HEK293 (cell line): ENCODE data around the gene PAAF1.
A peak's percentile ranks its signal among the peaks of the same experiment; 100 is the strongest.

ENCODE experiments used
- CTCF ChIA-PET: fragments of 350-600 bp; formaldehyde crosslinking; extraction: SDS; loops from one replicate; lab custom pipeline; 2021; ENCODE audit warnings: antibody characterized with exemption; lab: Yijun Ruan, JAX
- POLR2A ChIA-PET: fragments of 300-600 bp; formaldehyde crosslinking; extraction: SDS; loops from one replicate; lab custom pipeline; 2020; ENCODE audit warnings: antibody characterized with exemption, inconsistent platforms; lab: Yijun Ruan, JAX
- H3K27ac ChIP-seq: fragments of 200-500 bp; sonication (Bioruptor generic); 2 replicates; pipeline ENCODE4 v1.5.1; 2014; ENCODE audit warnings: low read depth, low read length, control low read depth, inconsistent platforms; ENCODE audit errors: extremely low read depth
- H3K36me3 ChIP-seq, 2 experiments: fragments of 200-500 bp in 1 of 2; sonication (Bioruptor generic) in 1 of 2; 1 replicate in 1 of 2; 2 replicates in 1 of 2; pipeline ENCODE4 v1.5.1; 2014 to 2017; ENCODE audit warnings: inconsistent platforms in 2 of 2, low read length in 2 of 2; ENCODE audit not compliant: control insufficient read depth in 2 of 2, insufficient read depth in 1 of 2
- H3K4me1 ChIP-seq: fragments of 200-500 bp; sonication (Bioruptor generic); 2 replicates; pipeline ENCODE4 v1.5.1; 2014; ENCODE audit warnings: mild to moderate bottlenecking, low read length, inconsistent platforms; ENCODE audit not compliant: control insufficient read depth, insufficient read depth
- H3K4me3 ChIP-seq: 2 replicates; pipeline ENCODE4 v1.5.1; 2011; ENCODE audit warnings: low read depth, mild to moderate bottlenecking, control low read depth, low read length, moderate library complexity
- H3K9me3 ChIP-seq: fragments of 200-500 bp; sonication (Bioruptor generic); 2 replicates; pipeline ENCODE4 v1.5.1; 2014; ENCODE audit warnings: low read depth, low read length, inconsistent platforms; ENCODE audit not compliant: control insufficient read depth, insufficient read depth
- KLF16 ChIP-seq: fragments of 450-650 bp; formaldehyde crosslinking; IDR thresholded peaks from 2 replicates; pipeline ENCODE4 v1.5.1; 2017; ENCODE audit warnings: missing biosample characterization, missing genetic modification characterization
- OSR2 ChIP-seq: fragments of 450-650 bp; formaldehyde crosslinking; IDR thresholded peaks from 2 replicates; pipeline ENCODE4 v1.5.1; 2016; ENCODE audit warnings: missing biosample characterization, missing genetic modification characterization
- PATZ1 ChIP-seq: fragments of 450-650 bp; formaldehyde crosslinking; IDR thresholded peaks from 2 replicates; pipeline ENCODE4 v1.5.1; 2016; ENCODE audit warnings: missing biosample characterization, missing genetic modification characterization
- SP2 ChIP-seq: fragments of 450-650 bp; formaldehyde crosslinking; IDR thresholded peaks from 2 replicates; pipeline ENCODE4 v1.5.1; 2016; ENCODE audit warnings: missing biosample characterization, missing genetic modification characterization
- YY1 ChIP-seq: fragments of 450-650 bp; formaldehyde crosslinking; IDR thresholded peaks from 2 replicates; pipeline ENCODE4 v1.5.1; 2018; ENCODE audit warnings: missing biosample characterization, missing genetic modification characterization
- ZBTB11 ChIP-seq: fragments of 450-650 bp; formaldehyde crosslinking; conservative IDR thresholded peaks from 2 replicates; pipeline ENCODE4 v1.5.1; 2016; ENCODE audit warnings: low read depth, missing biosample characterization, missing genetic modification characterization
- ZBTB20 ChIP-seq: fragments of 450-650 bp; formaldehyde crosslinking; IDR thresholded peaks from 2 replicates; pipeline ENCODE4 v1.5.1; 2016; ENCODE audit warnings: missing biosample characterization, missing genetic modification characterization
- ZFHX2 ChIP-seq: fragments of 450-650 bp; formaldehyde crosslinking; conservative IDR thresholded peaks from 2 replicates; pipeline ENCODE4 v1.5.1; 2016; ENCODE audit warnings: missing biosample characterization, missing genetic modification characterization
- ZIC2 ChIP-seq: fragments of 450-650 bp; formaldehyde crosslinking; IDR thresholded peaks from 2 replicates; pipeline ENCODE4 v1.5.1; 2016; ENCODE audit warnings: missing biosample characterization, missing genetic modification characterization
- ZNF121 ChIP-seq: fragments of 450-650 bp; formaldehyde crosslinking; IDR thresholded peaks from 2 replicates; pipeline ENCODE4 v1.5.1; 2016; ENCODE audit warnings: missing biosample characterization, missing genetic modification characterization
- ZNF140 ChIP-seq: fragments of 450-650 bp; formaldehyde crosslinking; IDR thresholded peaks from 2 replicates; pipeline ENCODE4 v1.5.1; 2016; ENCODE audit warnings: missing biosample characterization, missing genetic modification characterization
- ZNF157 ChIP-seq: fragments of 450-650 bp; formaldehyde crosslinking; IDR thresholded peaks from 2 replicates; pipeline ENCODE4 v1.5.1; 2016; ENCODE audit warnings: missing biosample characterization, missing genetic modification characterization
- ZNF23 ChIP-seq: fragments of 450-650 bp; formaldehyde crosslinking; IDR thresholded peaks from 2 replicates; pipeline ENCODE4 v1.5.1; 2016; ENCODE audit warnings: missing biosample characterization, missing genetic modification characterization, borderline replicate concordance
- ZNF280C ChIP-seq: fragments of 450-650 bp; formaldehyde crosslinking; IDR thresholded peaks from 2 replicates; pipeline ENCODE4 v1.5.1; 2016; ENCODE audit warnings: missing biosample characterization, missing genetic modification characterization
- ZNF341 ChIP-seq: fragments of 450-650 bp; formaldehyde crosslinking; IDR thresholded peaks from 2 replicates; pipeline ENCODE4; 2016; ENCODE audit warnings: low read depth, missing biosample characterization, missing genetic modification characterization
- ZNF416 ChIP-seq: fragments of 450-650 bp; formaldehyde crosslinking; IDR thresholded peaks from 2 replicates; pipeline ENCODE4 v1.5.1; 2016; ENCODE audit warnings: missing biosample characterization, missing genetic modification characterization
- ZNF449 ChIP-seq: fragments of 450-650 bp; formaldehyde crosslinking; IDR thresholded peaks from 2 replicates; pipeline ENCODE4 v1.5.1; 2017; ENCODE audit warnings: missing biosample characterization, mild to moderate bottlenecking, missing genetic modification characterization, moderate library complexity
- ZNF514 ChIP-seq: fragments of 450-650 bp; formaldehyde crosslinking; IDR thresholded peaks from 2 replicates; pipeline ENCODE4 v1.5.1; 2016; ENCODE audit warnings: missing biosample characterization, missing genetic modification characterization
- ZNF621 ChIP-seq: fragments of 450-650 bp; formaldehyde crosslinking; IDR thresholded peaks from 2 replicates; pipeline ENCODE4 v1.5.1; 2017; ENCODE audit warnings: missing biosample characterization, missing genetic modification characterization
- ZNF654 ChIP-seq: fragments of 450-650 bp; formaldehyde crosslinking; IDR thresholded peaks from 2 replicates; pipeline ENCODE4 v1.5.1; 2016; ENCODE audit warnings: low read depth, missing biosample characterization, missing genetic modification characterization
- ZNF777 ChIP-seq: fragments of 450-650 bp; formaldehyde crosslinking; IDR thresholded peaks from 2 replicates; pipeline ENCODE4 v1.5.1; 2017; ENCODE audit warnings: missing biosample characterization, missing genetic modification characterization, borderline replicate concordance
- ZSCAN4 ChIP-seq: fragments of 450-650 bp; formaldehyde crosslinking; IDR thresholded peaks from 2 replicates; pipeline ENCODE4 v1.5.1; 2017; ENCODE audit warnings: missing biosample characterization, missing genetic modification characterization
- ZXDB ChIP-seq: fragments of 450-650 bp; formaldehyde crosslinking; IDR thresholded peaks from 2 replicates; pipeline ENCODE4 v1.5.1; 2016; ENCODE audit warnings: missing biosample characterization, missing genetic modification characterization

The PAAF1 gene

GRCh38 chr11:73876424-73877310 is at the start of gene PAAF1, which contains the start of gene COA4:
Gene PAAF1, plus strand, starts transcription at chr11:73876999. Its CDS starts 23 bp downstream, at chr11:73877022.
Gene COA4, minus strand, starts transcription at chr11:73876846. Its CDS starts 3,468 bp downstream, at chr11:73873378.
- H3K4me1 ChIP-seq: no peaks in the 10 kb centered on the region
- CTCF ChIA-PET: no interaction called here
- POLR2A ChIA-PET: interaction anchor here (1.0 to 1.6 kb wide), 5 partner anchors 10 to 116 kb away, joined by 3 to 5 read pairs (median 5); partner anchors contain the start of genes MRPL48 and RAB6A
- no peak for TF ChIP-seq ZNF777
- TF ChIP-seq ZBTB11: peak; percentile 91
- peak; percentile 91 for TF ChIP-seq ZFHX2 (tag by site-specific recombination)
- no peak for TF ChIP-seq ZNF121 (tag by site-specific recombination)
- TF ChIP-seq OSR2 (tag by site-specific recombination): no peak
- no peak for TF ChIP-seq ZNF341 (tag by site-specific recombination)
- no peak for TF ChIP-seq ZNF449 (tag by site-specific recombination)
- TF ChIP-seq YY1 (tag by site-specific recombination): 0 out of 2 replicates have a peak, but pooled peaks have one; percentile 28
- TF ChIP-seq ZNF654: no peak
- TF ChIP-seq ZNF280C (tag by site-specific recombination): no peak
- TF ChIP-seq ZSCAN4 (tag by site-specific recombination): no peak
- TF ChIP-seq ZNF621 (tag by site-specific recombination): no peak
- peak; percentile 99 for TF ChIP-seq SP2 (tag by site-specific recombination)
- peak; percentile 60; the same call in 1 of the 2 replicates for TF ChIP-seq KLF16 (tag by site-specific recombination)
- no peak for TF ChIP-seq ZNF416
- TF ChIP-seq PATZ1: peak; percentile 69
- peak; percentile 72; the same call in 1 of the 2 replicates for TF ChIP-seq ZBTB20 (tag by site-specific recombination)
- peak; percentile 83 for TF ChIP-seq ZXDB (tag by site-specific recombination)
- TF ChIP-seq ZNF514 (tag by site-specific recombination): no peak
- TF ChIP-seq ZNF140: no peak
- no peak for TF ChIP-seq ZIC2 (tag by site-specific recombination)
- TF ChIP-seq ZNF157: no peak
- TF ChIP-seq ZNF23: no peak

More at GRCh38 chr11:73876424-73877310, at the start of gene PAAF1, which contains the start of gene COA4:
- no peaks in the 10 kb centered on the region for H3K9me3 ChIP-seq
- peak within 1 kb of the TSS; percentile 82 for H3K27ac ChIP-seq
- H3K36me3 ChIP-seq: peaks cover 12 to 49% of the 10 kb centered on the region in 2 experiments; a peak in 2 of 3 replicates
- peak within 1 kb of the TSS; percentile 65 for H3K4me3 ChIP-seq
